HG03565 (cell line): ENCODE measurements around the gene PPFIA2.

Experiments
- ATAC-seq: cut with Tn5 transposase; IDR thresholded peaks from one replicate; pipeline ENCODE4 v1.9.1; 2021; ENCODE audit warnings: mild to moderate bottlenecking, moderate library complexity; ENCODE audit not compliant: unreplicated experiment

The PPFIA2 gene

DNA sequence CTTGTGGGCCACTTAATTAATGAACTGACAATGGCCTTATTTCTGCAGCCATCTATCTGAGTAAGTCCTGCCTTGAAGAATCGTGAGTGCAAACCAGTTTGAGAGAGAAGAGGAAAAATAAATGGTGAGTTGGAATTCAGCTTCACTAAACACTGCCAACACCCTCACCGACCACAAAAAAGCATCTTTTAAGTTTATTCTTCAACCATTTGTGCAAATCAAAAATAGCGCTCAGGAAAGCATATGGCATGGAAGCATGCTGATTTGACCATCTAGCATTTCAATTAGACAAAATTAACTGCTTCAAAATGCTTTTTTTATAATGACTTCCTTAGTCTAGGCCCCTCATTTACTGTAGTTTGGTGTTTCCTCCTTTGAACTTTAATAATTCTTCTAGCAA, 294.0 kb downstream of the PPFIA2 start:
- ATAC-seq = no peak

DNA sequence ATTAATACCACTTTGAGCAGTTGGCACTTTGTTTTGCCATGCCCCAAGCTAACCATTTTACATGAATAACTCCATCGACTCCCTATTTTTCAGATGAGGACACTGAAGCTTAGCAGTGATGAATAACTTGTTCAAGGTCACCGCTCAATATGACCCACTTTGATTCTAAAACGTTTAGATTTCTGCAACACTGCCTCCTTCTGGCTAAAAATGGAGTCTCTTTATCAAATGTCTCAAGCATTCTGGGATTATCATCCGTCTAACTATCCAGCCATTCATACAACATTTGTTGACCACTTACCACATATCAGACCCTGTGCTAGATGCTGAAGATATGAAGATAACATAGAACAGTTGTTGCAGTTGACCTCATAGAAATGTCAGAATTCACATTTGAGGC, 298.0 kb downstream of the PPFIA2 start:
- ATAC-seq = no peak

DNA sequence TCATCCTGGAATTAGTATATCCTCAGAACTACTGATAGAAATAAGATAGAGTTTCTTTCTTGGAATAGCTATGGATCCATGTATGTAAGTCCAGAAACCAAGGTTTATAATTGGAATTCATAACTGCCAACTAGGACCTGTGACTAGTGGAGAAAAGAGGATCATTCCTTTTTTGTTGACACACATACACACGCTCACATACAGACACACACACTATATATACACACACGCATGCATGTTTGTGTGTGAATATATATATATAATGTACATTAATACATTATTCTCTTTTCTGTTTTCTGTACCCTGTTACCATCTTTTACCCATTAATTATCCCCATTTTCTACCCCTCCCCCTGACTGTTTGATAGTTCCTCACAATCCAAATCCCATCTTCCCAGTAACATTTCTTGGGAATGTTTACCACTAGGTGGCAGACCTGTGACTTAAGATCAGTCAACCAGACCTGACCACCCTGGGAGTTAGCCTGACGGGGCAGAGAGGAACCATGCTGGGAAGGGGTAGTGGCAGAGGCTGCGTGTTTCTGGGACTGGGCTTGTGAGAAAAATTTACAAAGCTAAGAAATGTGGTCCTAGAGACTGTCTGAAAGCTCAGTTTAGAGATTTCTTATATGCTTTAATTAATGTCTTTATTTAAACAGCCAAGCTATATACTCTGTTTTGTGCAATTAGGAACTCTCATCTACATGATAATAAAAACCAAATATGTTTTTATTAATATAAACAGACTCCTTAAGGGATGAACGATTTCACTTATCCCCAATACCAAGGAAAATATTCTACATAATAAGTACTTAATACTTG, 308.0 kb downstream of the PPFIA2 start:
- peak; percentile 64 for ATAC-seq

DNA sequence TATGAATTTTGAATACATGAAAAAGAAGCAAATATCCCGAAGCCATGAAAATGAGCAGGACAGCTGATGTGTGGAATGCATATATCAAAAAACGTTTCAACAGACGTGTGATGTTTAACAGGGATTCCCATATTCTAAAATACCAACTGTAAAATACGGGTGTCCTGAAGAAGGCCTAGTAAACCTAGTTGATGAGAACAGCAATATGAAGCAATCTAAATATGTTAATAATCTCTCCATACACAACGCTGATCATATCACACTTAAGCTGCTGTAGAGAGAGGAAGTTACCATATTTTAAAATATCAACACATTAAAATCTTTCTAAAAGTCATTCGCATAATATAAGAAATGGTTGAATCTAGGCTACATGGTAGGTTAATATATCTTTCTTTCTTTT, 317.5 kb downstream of the PPFIA2 start:
- no peak for ATAC-seq

DNA sequence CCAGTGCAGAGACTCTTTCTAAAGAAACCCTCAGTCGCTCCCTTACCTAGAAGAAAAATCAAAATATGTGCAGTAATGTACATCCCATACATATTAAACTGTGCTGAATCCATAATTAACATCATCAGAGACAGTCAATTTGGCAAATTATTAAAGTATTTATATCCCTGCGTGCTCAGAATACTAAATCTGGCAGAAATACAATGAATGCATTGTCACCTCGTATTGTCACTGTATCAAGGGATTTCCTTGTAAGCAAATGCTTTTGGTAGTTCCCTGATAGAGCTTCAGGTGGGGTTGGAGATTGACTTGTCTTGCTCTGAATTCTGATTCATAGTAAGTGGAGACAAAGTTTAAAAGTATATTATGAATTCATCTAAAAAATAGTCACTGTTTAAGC, 319.1 kb downstream of the PPFIA2 start:
- no peak for ATAC-seq

DNA sequence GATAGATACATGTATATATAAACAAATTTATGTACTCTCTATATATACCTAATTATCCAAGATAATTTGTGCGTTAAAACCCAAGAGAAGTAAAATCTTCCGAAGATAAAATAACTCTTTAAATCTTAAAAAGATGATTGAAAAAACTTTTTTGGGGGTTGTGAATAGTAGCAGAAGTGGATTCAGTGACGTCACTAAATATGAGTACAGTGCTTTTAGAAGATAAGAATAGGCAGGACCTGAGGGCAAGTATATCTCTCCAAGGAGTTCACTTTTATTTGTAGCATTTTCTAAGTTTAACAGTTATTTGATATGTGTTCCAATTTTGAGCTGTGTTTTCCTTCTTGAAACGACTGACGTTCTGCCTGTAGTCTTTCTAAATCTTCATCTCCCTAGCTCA, 319.8 kb downstream of the PPFIA2 start:
- ATAC-seq = no peak

DNA sequence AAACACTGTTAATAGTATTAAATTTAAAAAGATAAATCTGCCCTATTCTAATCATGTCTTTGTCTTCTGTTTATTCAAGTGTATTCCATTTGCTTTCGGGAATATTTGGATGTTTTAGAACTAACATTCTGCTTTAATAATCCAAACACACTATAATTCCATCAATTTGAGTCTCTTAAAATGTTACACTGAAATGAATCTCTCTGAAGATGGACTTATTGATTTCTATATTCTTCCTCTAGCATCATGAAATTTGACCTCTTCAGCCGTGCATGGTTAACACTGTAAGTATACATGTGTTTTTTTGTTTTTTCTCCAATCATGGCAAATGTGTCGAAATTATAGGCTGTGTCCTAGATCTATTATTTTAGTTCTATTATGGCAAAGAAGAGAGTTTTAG, 342.1 kb downstream of the PPFIA2 start:
- ATAC-seq = no peak

DNA sequence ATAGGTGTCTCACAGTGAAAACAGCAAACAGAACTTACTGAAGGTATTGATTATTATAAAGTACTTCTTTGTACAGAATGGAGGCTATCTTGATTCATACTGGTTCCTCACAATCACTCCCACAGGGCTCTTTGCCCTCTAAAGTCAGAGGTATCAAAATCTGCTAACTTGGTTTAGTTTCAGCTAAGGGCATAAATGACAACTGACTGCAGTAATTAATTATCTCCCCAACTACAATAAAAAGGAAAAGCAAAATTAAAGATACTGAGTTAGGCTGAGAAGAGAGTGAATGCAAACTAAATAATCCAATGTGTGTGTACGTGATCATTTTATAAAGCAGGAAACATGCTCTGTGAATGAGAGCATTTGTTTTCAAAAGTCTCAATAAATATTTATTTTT, 342.6 kb downstream of the PPFIA2 start:
- ATAC-seq = no peak

DNA sequence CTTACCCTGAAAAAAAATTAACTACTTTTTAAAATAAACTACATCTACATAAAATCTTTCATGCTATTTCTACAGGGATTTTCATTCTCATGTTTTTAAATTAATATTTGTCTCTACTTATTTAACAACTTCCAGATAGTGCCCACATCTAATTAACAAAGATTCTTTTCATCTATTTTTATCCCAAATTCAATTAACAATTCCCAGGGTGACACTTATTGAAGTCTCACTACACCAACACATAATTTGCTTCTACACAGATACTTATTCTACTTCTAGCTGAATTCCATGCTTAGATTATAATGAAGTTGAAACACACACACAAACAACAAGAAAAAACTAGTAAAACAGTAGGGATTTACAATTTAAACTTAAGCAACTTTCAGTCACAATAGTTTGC, 344.7 kb downstream of the PPFIA2 start:
- ATAC-seq = no peak

DNA sequence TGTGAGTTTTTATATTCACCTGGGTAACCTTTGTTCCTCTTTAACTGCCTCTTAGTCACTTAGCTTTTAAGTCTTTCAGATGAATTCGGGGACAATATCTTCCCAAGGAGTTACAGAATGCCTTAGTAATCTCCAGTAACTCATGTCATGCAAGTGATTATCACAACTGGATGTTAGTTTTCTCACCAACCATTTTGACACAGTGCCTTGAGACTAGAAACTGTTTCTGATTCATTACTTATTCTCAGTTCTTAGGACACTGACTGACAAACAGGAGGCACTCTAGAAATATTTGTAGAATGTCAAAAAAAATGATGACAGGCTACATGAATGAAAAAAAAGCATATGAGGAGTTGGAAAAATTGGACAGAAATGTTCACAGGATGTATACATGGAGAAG, 346.2 kb downstream of the PPFIA2 start:
- ATAC-seq = no peak

DNA sequence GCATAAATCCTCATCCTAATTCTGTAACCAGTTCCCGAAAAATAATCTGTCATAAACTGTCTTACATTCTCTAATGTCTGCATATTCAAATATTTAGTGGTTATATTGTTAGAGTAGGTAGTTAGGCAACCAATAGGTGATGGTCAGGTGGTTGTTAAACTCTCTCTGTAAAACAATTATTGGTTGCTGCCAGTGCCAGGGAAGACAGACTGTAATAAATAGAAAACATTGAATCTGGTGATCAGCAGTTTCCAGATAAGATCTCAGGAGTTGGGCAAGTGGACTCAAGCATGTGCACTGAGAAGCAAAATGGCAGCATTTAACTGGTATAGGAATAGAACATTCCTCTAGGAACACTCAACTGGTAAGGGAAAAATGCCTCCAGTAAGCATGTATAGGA, 355.8 kb downstream of the PPFIA2 start:
- ATAC-seq = no peak

DNA sequence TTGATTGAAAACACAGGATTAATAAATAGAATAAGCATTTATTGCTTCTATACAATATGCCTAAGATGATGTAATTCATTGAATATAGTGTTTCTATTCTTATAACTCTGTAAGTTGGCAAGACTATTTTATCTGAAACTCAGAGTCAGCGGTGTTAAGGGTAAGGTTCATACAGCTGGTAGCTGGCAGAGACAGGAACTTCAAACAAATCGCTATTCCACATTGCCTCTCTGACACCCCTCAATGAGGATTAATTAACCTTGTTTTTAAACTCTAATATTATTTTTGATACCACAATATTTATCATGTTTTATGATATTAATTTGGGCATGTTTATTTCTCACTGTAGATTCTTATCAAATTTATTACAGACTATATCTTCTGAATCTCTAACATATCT, 357.9 kb downstream of the PPFIA2 start:
- no peak for ATAC-seq

DNA sequence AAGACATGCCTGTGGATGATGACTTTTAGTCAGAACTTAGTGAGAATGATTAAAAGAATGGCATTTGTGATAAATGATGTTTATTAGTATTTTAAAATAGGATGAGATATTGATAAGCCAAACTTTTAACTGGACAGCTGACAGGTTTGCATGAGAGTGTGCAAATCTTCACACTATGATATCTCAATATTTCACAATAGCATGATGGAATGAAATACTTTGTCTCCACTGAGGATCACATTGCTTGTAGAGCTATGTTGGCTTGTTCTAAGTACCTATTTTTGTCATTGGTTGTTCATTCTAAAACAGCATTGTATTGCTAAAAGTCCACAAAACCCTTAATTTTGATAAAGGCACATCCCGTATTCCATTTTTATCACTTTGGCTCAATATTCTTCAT, 359.1 kb downstream of the PPFIA2 start:
- no peak for ATAC-seq

DNA sequence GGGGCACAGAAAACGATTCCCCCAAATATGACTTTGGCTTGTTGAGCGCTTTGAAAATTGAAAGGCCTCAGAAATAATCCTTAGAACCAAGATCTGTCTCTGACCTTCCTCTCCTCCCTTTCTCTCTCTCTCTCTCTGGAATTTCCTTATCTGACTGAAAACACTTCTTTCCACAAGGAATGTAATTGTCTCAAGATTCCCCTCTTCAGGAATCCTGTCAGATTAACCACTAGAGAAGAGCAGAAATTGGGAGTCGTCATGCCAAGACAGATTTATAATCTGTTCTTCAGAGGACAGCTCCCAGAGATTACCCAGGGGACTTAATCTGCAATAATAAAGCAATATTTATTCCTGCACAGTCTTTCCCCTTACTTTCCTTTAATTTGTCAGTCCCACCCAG, 363.7 kb downstream of the PPFIA2 start:
- ATAC-seq = no peak

DNA sequence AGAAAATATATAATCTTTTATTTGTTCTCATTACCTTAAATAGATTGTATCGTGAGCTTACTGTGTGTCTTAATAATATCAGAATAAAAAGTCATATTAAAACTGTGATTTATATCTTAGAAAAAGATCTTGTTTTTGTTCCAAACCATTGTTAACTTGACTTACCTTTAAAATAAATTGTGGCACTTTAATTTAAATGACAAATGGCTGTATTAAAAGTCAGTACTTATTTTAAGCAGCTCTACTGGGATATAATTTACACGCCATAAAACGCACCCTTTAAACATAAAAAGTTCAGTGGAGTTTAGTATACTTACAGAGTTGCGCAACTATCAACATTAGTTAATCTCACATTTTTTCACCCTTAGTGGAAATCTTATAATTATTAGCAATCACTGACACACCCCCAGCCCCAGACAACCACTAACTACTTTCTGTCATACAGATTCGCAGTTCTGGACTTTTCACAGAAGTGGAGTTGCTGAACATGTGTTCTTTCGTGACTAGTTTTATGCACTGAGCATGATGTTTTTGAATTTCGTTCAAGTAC, 369.5 kb downstream of the PPFIA2 start:
- no peak for ATAC-seq

DNA sequence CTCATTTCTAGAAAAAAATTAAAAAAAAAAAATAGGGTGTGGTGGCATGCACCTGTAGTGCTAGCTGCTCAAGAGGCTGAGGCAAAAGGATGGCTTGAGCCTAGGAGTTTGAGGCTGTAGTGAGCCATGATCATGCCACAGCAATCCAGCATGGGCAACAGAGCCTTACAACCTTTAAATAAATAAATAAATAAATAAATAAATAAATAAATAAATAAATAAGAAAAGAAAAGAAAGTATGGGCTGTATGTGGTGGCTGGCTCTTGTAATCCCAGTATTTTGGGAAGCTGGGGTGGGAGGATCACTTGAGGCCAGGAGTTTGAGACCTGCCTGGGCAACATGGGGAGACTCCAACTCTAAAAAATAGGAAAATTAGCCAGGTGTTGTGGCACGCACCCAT, 373.0 kb downstream of the PPFIA2 start:
- ATAC-seq = no peak

DNA sequence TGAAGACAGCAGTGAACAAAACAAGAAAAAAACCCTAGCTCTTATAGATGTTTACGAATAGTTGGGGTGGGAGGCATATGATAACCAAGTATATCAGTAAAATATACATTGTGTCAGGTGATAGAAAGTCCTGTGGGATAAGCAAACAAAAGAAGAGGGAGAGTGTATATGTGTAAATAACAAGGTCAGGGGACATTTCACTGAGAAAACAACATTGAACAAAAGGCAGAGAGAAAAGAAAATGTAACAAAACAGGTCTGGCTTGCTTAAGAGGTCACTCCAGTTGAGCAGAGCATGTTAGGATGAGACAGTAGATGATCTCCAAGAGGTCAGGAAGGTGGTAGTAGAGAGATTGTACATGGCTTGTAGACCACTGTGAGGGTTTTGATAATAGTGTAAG, 377.2 kb downstream of the PPFIA2 start:
- no peak for ATAC-seq

DNA sequence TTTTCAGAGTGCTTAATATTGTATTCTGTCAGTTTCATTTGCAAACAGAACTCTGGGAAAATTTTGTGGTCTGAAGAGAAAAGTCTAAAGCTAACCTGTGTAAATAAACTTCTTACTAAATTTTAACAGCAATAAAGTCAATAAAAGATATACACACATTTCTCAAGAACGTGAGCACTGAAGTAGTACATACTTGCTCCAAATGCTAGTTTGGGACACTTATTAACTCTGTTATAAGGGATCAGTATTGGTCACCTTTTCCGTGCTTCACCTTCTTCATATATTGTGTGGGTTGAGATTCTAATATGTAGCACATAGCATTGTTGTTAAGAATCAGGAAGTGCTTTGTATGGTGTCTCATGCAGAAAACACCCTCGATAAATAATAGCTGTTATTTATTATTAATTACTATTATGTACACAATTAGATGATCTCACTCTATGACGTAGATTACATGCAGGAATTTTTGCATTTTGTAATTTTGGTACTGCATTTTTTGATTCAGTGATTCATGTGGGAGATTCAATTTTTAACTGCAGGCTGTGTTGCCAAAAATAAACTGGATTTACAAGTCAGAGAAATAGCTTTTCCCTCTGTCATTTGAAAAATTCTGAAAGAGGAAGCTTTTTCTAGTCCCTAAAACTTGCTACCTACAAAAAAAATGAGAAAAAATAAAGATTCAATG, 380.4 kb downstream of the PPFIA2 start:
- no peak for ATAC-seq

DNA sequence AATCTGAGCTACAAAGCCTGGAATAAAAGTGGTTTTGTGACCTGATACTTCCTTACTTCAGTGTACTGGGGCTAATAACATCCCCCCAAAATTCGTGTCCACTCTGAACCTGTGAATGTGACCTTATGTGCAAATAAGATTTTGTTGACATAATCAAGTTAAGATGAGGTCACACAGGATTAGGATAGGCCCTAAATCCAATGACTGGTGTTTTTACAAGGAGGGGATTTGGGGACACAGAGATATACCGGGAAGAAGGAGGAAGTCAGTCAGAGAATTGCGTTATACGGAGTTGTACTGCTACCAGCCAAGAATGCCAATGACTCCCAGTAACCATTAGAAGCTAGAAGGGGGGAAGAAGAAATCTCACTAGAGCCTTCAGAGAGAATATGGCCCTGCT, 381.4 kb downstream of the PPFIA2 start:
- no peak for ATAC-seq

DNA sequence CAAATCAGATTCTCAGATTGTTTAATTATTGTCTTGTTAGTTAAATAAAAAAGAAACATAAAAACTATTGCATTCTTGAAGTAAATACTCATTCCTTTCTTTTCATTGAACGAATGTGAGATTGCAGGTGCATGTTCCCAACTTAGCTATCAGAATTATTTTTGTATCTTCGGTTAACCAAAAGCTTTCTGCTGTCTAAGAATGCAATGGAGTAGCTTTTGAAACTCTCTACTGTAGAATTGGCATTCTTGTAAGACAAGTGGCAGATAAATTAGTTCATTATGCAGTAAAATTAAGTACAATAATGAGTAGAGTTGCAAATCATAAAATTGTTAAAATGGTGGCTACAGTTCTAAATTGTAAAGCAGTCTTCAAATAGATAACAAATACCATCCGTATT, 383.2 kb downstream of the PPFIA2 start:
- no peak for ATAC-seq

DNA sequence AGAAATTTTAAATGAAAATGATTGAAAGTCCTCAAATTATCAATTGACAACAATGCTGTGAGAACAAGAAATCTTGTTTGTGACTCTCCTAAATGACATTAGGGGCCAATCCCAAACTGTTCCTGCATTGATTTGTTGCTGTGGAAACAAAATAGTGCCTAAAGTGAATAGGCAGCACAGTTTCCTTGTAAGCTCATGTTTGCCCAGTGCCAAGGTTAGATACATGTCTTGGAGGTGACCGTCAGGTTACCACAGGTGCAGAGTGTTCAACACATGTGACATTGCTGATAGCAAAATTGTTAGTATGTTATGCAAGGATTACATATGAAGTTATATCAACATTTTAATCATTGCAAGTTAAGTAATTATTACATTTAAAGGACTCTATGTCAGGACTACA, 388.7 kb downstream of the PPFIA2 start:
- ATAC-seq = no peak

DNA sequence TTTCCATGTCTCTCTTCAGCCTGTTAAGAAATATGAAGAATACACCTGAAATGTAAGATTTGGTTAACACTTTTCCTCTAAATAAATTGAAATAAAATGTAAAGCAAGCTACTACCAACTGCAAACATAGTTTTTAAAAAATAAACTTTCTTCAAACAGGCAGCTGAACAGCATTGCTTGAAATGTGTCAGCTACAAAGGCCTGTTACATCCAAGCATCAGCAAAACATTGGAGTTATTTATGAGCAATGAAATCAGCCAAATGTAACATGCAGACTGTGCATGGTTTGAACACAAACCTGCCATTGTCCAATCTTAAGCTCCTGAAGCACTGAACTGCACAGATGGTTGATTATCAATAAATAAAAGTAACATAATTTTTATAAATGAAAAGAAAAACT, 390.0 kb downstream of the PPFIA2 start:
- no peak for ATAC-seq
